Measurements from ENCODE around the gene HIGD1C. TPM values are rescaled to one million over a fixed set of nuclear protein-coding genes. Genes with fewer than 3 reads are reported as not detected.
A peak's percentile ranks its signal among the peaks of the same experiment; 100 is the strongest.
"Not testable (repeated sequence)": the region's sequence is repeated elsewhere in the genome, so short reads cannot be mapped to it uniquely, and the experiment has no call there.

Gene HIGD1C
- total and polyA plus RNA-seq, 4 donors: not detected

DNA sequence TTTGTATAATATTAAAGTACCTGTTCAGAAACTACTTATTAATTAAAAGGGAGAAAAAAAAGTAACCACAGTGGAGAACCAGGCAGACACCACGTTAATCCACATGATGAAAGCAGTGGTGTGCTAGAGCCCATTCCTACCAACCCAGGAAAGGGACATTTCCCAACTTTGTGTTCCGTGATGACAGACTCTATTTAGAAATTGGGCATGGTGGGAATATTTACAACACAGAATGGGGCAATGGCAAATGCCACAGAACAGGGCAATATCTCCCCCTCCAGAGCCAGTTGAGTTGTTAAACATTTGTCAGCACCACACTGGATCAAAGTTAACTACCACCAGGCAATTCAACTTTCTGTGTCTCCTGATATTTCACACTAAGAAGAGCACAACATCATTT, 1.2 kb upstream of the HIGD1C start:
- H3K9me3 ChIP-seq (ENCODE audit: control insufficient read depth in 4 of 4, low read length in 3 of 4): no peaks in the 10 kb centered on the region
- no peak for DNase-seq (ENCODE audit: low spot score)
- no peaks in the 10 kb centered on the region for H3K4me1 ChIP-seq (ENCODE audit: control insufficient read depth in 4 of 4, insufficient read depth in 4 of 4, low read length in 3 of 4)
- H3K4me3 ChIP-seq (ENCODE audit: low read depth in 1 of 3, low read length in 3 of 3): no peak overlapping the region
- WGBS: 65% methylated on average over 2 of the region's 2 CpGs
- H3K27ac ChIP-seq (ENCODE audit: low read depth in 1 of 2, low read length in 2 of 2): no peak overlapping the region
- TF ChIP-seq FOXA1 (IDR thresholded peaks at IDR 0.05) (no peak), SP1 (IDR thresholded peaks at IDR 0.05) (peak; percentile 8), RAD21 (IDR thresholded peaks at IDR 0.05) (peak; percentile 51 to 56), HNF4A (conservative IDR thresholded peaks at IDR 0.05) (peak in 1 of 2 donors; percentile 23), RXRA (IDR thresholded peaks at IDR 0.05) (peak in 1 of 2 donors; percentile 40), YY1 (IDR thresholded peaks at IDR 0.05) (peak; percentile 19), NR2F2 (IDR thresholded peaks at IDR 0.05) (no peak)
- no peaks in the 10 kb centered on the region for H3K36me3 ChIP-seq (ENCODE audit: control insufficient read depth in 4 of 4, insufficient read depth in 3 of 4, low read depth in 1 of 4, low read length in 3 of 4)
- H3K27me3 ChIP-seq (ENCODE audit: control insufficient read depth in 4 of 4, insufficient read depth in 4 of 4, low read length in 3 of 4): no peaks in the 10 kb centered on the region
- no peak overlapping the region for H3K9ac ChIP-seq (ENCODE audit: low read depth in 1 of 2, low read length in 2 of 2)

DNA sequence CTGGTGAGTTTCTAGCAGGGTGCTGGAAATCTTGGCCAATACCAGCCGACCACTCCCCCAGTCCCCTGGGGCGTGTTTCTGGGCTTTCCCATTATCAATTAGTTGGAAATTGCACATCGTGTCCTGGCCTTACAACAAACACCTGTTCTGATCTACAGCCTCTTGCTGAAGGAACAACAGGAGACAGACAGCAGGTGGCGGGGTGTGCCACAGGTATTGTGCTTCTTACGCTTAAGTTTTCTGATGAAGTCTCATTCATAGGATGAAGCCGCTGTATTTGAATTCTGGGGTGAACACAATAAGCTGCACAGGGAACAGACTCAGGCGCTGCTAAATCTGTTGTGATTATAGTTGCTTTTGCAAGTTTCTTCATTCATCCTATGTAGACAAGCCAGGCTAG, 703 bp downstream of the HIGD1C start:
- Histone ChIP-seq H3K27ac (ENCODE audit: low read depth in 1 of 2, low read length in 2 of 2) (no peak overlapping the region), H3K9ac (ENCODE audit: low read depth in 1 of 2, low read length in 2 of 2) (no peak overlapping the region), H3K36me3 (ENCODE audit: control insufficient read depth in 4 of 4, insufficient read depth in 3 of 4, low read depth in 1 of 4, low read length in 3 of 4) (no peaks in the 10 kb centered on the region), H3K9me3 (ENCODE audit: control insufficient read depth in 4 of 4, low read length in 3 of 4) (no peaks in the 10 kb centered on the region), H3K4me3 (ENCODE audit: low read depth in 1 of 3, low read length in 3 of 3) (no peak overlapping the region), H3K27me3 (ENCODE audit: control insufficient read depth in 4 of 4, insufficient read depth in 4 of 4, low read length in 3 of 4) (no peaks in the 10 kb centered on the region), H3K4me1 (ENCODE audit: control insufficient read depth in 4 of 4, insufficient read depth in 4 of 4, low read length in 3 of 4) (no peaks in the 10 kb centered on the region)
- TF ChIP-seq, protein P1, sequence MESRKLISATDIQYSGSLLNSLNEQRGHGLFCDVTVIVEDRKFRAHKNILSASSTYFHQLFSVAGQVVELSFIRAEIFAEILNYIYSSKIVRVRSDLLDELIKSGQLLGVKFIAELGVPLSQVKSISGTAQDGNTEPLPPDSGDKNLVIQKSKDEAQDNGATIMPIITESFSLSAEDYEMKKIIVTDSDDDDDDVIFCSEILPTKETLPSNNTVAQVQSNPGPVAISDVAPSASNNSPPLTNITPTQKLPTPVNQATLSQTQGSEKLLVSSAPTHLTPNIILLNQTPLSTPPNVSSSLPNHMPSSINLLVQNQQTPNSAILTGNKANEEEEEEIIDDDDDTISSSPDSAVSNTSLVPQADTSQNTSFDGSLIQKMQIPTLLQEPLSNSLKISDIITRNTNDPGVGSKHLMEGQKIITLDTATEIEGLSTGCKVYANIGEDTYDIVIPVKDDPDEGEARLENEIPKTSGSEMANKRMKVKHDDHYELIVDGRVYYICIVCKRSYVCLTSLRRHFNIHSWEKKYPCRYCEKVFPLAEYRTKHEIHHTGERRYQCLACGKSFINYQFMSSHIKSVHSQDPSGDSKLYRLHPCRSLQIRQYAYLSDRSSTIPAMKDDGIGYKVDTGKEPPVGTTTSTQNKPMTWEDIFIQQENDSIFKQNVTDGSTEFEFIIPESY (IDR thresholded peaks at IDR 0.05): no peak
- TF ChIP-seq RAD21 (IDR thresholded peaks at IDR 0.05): peak in 1 of 2 donors; percentile 18
- 74% methylated on average over 7 of the region's 7 CpGs for WGBS
- DNase-seq (ENCODE audit: low spot score): no peak

DNA sequence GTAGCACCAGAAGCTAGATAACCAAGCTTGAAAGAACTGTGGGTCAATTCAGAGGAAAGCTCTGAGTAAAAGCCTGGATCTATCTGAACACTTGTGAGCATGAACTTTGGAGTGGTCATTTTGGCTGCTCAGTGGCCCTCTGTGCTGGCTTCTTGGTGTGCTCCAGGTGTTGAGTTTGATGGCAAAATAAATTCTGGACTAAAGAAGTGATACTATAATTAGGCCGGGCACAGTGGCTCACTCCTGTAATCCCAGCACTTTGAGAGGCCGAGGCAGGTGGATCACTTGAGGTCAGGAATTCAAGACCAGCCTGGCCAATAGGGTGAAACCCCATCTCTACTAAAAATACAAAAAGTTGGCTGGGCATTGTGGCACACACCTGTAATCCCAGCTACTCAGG, 2.4 kb downstream of the HIGD1C start:
- not testable (repeated sequence) for H3K9me3 ChIP-seq (ENCODE audit: control insufficient read depth in 4 of 4, low read length in 3 of 4); H3K27me3 ChIP-seq (ENCODE audit: control insufficient read depth in 4 of 4, insufficient read depth in 4 of 4, low read length in 3 of 4); DNase-seq (ENCODE audit: low spot score); H3K9ac ChIP-seq (ENCODE audit: low read depth in 1 of 2, low read length in 2 of 2); H3K27ac ChIP-seq (ENCODE audit: low read depth in 1 of 2, low read length in 2 of 2); H3K36me3 ChIP-seq (ENCODE audit: control insufficient read depth in 4 of 4, insufficient read depth in 3 of 4, low read depth in 1 of 4, low read length in 3 of 4); H3K4me3 ChIP-seq (ENCODE audit: low read depth in 1 of 3, low read length in 3 of 3); H3K4me1 ChIP-seq (ENCODE audit: control insufficient read depth in 4 of 4, insufficient read depth in 4 of 4, low read length in 3 of 4)
- WGBS: 97% methylated on average over 2 of the region's 2 CpGs

DNA sequence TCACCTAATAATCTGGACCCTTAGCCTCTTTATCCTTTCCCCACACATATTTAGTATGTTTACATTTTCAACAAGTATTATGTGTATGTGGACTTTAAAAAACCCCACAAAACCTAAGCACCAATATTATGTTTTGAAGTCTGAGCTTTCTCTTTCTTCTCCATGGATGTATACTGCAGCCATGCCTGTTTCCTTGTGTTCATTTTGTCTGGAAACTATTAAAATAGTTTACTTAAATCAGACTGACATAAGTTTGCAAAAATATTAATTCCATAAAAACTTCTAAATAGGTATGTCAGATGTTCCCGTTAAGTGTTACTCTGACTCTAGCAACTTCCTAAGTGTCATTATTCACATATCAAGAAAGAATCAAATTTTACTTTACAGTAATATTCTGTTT, 2.9 kb downstream of the HIGD1C start:
- WGBS: 94% methylated on average over 1 of the region's 1 CpG
- H3K4me3 ChIP-seq (ENCODE audit: low read depth in 1 of 3, low read length in 3 of 3): no peak overlapping the region
- H3K9me3 ChIP-seq (ENCODE audit: control insufficient read depth in 4 of 4, low read length in 3 of 4): no peaks in the 10 kb centered on the region
- H3K4me1 ChIP-seq (ENCODE audit: control insufficient read depth in 4 of 4, insufficient read depth in 4 of 4, low read length in 3 of 4): no peaks in the 10 kb centered on the region
- no peak overlapping the region for H3K9ac ChIP-seq (ENCODE audit: low read depth in 1 of 2, low read length in 2 of 2)
- no peak for DNase-seq (ENCODE audit: low spot score)
- H3K36me3 ChIP-seq (ENCODE audit: control insufficient read depth in 4 of 4, insufficient read depth in 3 of 4, low read depth in 1 of 4, low read length in 3 of 4): no peaks in the 10 kb centered on the region
- H3K27ac ChIP-seq (ENCODE audit: low read depth in 1 of 2, low read length in 2 of 2): no peak overlapping the region
- no peaks in the 10 kb centered on the region for H3K27me3 ChIP-seq (ENCODE audit: control insufficient read depth in 4 of 4, insufficient read depth in 4 of 4, low read length in 3 of 4)
- no peak for TF ChIP-seq JUND (IDR thresholded peaks at IDR 0.05)
- no peak for TF ChIP-seq RAD21 (IDR thresholded peaks at IDR 0.05)
- TF ChIP-seq RXRA (IDR thresholded peaks at IDR 0.05): no peak
- TF ChIP-seq, protein P1 (IDR thresholded peaks at IDR 0.05): no peak
- TF ChIP-seq FOXA1 (IDR thresholded peaks at IDR 0.05): no peak
- TF ChIP-seq TAF1 (conservative IDR thresholded peaks at IDR 0.05): no peak
- TF ChIP-seq, protein P2, sequence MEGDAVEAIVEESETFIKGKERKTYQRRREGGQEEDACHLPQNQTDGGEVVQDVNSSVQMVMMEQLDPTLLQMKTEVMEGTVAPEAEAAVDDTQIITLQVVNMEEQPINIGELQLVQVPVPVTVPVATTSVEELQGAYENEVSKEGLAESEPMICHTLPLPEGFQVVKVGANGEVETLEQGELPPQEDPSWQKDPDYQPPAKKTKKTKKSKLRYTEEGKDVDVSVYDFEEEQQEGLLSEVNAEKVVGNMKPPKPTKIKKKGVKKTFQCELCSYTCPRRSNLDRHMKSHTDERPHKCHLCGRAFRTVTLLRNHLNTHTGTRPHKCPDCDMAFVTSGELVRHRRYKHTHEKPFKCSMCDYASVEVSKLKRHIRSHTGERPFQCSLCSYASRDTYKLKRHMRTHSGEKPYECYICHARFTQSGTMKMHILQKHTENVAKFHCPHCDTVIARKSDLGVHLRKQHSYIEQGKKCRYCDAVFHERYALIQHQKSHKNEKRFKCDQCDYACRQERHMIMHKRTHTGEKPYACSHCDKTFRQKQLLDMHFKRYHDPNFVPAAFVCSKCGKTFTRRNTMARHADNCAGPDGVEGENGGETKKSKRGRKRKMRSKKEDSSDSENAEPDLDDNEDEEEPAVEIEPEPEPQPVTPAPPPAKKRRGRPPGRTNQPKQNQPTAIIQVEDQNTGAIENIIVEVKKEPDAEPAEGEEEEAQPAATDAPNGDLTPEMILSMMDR (IDR thresholded peaks at IDR 0.05; ENCODE audit: low read depth, low read length, missing input control): no peak
- no peak for TF ChIP-seq SP1 (IDR thresholded peaks at IDR 0.05)
- TF ChIP-seq HNF4A (conservative IDR thresholded peaks at IDR 0.05): no peak
- no peak for TF ChIP-seq EGR1 (IDR thresholded peaks at IDR 0.05; ENCODE audit: low read depth in 2 of 2)
- TF ChIP-seq GABPA (IDR thresholded peaks at IDR 0.05 in 1 of 2, conservative IDR thresholded peaks at IDR 0.05 in 1 of 2): no peak
- no peak for TF ChIP-seq YY1 (IDR thresholded peaks at IDR 0.05)
- no peak for TF ChIP-seq NR2F2 (IDR thresholded peaks at IDR 0.05)
- TF ChIP-seq, protein P3, sequence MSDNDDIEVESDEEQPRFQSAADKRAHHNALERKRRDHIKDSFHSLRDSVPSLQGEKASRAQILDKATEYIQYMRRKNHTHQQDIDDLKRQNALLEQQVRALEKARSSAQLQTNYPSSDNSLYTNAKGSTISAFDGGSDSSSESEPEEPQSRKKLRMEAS (IDR thresholded peaks at IDR 0.05): no peak
